CD4-positive, alpha-beta T cell treated with Interferon alpha-2 for 1 hour (primary cell): ENCODE data around the gene SYT17.

Experiments used
- DNase-seq, 2 donors: peaks; one replicate each; pipeline ENCODE4 v3.0.0-alpha.2; 2020 to 2022

Gene SYT17

GRCh38 chr16:19139436-19140091 is 28.5 kb upstream of the SYT17 start:
- DNase-seq: no peak

GRCh38 chr16:19140396-19140795 is 27.6 kb upstream of the SYT17 start:
- DNase-seq: no peak

- DNase-seq: no peak
Measured at GRCh38 chr16:19142939-19143598, 25.0 kb upstream of the SYT17 start.

DNA sequence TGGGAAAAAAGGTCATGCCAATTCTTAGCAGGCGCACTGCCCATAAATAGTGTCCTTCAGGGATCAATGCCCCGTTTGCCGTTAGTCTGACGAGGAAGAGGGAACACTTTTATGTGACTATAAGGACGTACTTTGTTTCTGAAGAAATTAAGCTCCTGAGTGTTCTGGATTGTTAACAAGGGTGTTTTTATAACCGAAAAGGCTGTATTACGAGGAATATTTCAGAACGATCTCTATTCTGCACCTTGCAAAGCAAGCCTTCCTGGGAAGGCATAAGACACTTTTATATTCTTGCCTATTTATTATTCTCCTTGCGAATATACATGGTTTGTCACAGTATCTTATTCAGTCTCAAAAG is 24.5 kb upstream of the SYT17 start:
- DNase-seq: no peak

- no peak for DNase-seq
Measured at GRCh38 chr16:19145010-19145409, 23.0 kb upstream of the SYT17 start.

DNA sequence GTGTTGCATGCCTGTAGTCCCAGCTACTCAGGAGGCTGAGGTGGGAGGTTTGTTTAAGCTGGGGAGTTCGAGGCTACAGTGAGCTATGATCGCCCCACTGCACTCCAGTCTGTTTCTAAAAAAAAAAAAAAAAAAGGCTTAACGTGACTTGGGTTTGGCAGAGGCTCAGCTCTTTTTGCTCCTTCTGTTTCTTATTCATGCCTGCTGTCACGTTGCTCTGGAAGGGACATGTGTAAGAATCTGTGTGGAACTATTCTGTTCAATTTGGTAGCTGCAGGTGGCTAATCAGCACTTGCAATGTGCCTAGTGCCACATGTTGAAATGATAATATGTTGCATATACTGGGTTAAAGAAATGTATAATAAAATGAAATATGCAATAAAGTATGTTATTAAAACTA is 20.9 kb upstream of the SYT17 start:
- no peak for DNase-seq

DNA sequence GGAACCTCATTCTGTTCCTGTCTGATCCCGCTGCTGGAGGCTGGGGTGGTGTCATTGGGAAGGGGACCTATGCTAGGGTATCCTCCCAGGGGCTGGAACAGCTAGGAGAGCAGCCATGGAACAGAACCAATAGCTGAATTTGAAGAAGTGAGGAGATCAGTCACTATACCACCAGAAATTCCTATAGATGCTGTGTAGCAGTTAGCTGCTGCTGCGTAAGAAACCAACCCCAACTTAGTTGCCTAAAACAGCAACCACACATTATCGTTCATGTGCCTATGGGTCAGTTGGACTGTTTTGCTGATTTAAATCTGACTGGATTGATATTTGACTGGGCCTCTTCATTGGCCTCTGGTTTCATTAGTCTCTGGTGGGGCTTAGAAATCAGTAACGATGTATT is 20.4 kb upstream of the SYT17 start:
- DNase-seq: no peak

GRCh38 chr16:19148189-19148588 is 19.9 kb upstream of the SYT17 start:
- no peak for DNase-seq

DNA sequence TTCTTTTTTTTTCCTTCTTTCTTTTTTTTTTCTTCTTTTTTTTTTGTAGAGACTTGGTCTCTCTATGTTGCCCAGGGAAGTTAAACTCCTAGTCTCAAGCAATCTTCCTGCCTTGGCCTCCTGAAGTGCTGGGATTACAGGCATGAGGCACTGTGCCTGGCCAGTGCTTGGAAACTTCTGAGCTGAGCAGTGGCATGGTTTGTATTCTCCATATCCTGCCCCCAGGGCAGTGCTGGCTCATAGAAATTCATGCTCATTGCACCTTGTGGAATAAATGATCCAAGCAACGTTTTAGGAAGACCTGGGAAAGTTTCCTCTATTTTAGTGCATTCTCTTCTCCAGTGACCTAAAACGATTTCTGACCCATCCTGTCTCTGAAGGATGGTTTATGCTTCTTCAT is 16.7 kb upstream of the SYT17 start:
- no peak for DNase-seq

- DNase-seq: no peak
Measured at GRCh38 chr16:19152042-19152441, 16.0 kb upstream of the SYT17 start.

- peak in 1 of 2 donors; percentile 3 for DNase-seq
Measured at GRCh38 chr16:19153876-19154275, 14.2 kb upstream of the SYT17 start.

DNA sequence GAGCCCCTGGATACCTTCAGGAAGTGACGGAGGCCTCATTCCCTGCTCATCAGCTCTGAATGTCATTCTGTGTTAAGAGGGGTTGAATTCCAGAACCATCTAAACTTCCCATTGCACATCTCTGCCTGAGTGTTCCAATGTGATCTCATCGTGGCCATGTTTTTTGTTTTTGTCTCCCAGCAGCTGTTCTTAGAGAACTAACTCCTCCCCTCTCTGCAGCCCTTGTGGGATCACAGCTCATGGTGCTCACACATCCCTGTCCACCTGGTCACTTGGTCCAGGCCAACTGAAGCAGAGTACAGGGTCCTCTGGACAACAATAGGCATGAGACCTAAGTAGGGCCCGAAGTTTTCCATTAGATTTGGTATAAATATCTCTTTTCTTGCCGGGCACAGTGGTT is 6.0 kb upstream of the SYT17 start:
- DNase-seq: no peak

GRCh38 chr16:19163215-19163614 is 4.8 kb upstream of the SYT17 start:
- DNase-seq: no peak

GRCh38 chr16:19164285-19164684 is 3.8 kb upstream of the SYT17 start:
- DNase-seq: no peak

DNA sequence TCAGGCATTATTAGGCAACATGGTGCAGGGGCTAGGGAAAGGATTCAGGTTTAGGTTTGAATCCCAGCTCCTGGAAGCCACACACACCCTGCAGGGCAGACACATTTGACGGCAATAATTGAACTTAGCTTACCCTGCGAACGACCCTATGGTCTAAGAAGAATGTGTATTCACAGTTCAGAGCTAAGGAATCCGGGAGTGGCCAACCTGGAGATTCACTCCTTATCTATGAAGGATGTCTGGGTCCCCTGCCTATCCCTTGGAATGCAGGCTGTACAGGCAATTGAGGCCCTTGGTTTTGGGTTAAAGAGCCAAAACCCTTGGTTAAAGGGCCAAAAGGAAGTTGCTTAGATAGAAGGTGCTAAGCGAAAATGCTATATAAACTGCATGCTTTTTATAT is 2.9 kb upstream of the SYT17 start:
- DNase-seq: no peak

- no peak for DNase-seq
Measured at GRCh38 chr16:19166500-19166899, 1.5 kb upstream of the SYT17 start.

DNA sequence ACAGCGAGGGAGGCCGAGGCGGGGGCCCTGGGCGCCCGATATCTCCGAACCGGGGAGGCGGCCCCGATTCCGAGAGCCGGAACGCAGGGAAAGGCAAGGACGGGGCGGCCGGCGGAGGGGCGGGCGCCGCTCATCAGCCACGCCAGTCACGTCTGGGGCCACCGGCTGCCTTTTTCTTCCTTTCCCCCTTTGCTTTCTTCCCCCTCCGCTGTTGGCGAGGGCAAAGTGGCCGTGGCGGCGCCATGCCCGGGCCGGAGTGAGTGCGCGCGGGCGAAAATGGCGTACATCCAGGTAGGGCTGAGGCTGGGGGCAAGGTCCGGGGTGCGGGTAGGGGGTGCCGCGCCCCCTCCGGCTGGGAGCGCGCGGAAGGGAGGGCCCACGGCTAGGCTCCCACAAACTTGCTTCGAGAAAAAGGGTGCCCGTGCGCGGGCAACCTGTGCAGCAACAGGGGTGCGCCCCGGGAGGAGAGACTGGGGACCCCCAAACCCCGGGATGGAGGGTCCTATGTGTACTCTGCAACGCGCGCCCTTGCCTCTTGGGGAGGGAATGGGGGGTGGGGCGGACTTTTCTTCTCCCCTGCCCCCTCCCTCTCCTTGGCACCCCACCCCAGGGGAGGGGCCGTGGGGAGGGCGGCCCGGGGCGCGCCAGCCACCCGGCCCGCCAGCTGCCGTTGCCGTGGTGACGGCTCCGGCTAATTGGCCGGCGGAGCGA is 486 bp downstream of the SYT17 start:
- no peak for DNase-seq

GRCh38 chr16:19169082-19169639 is 1.1 kb downstream of the SYT17 start:
- no peak for DNase-seq

- no peak for DNase-seq
Measured at GRCh38 chr16:19170043-19170655, 2.1 kb downstream of the SYT17 start.

- no peak for DNase-seq
Measured at GRCh38 chr16:19172098-19172780, 4.2 kb downstream of the SYT17 start.

DNA sequence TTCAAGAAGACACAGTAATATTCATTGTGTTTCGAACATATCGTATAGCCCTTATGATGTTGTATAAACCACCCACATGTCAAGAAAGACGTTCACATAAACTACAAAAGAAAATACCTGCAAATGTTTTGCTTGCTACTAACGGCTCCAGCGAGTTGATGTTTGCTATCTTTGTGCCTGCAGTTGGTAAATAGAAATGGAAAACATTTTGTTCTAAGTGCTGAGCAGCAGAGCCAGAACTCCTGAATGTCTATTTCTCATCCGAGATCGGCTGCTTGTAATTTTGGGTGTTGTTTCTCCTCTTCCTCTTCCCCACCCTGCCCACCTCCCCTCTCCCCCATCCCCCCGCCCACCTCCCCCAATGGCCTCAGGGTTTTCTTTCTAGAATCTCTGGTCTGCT is 5.0 kb downstream of the SYT17 start:
- no peak for DNase-seq

- DNase-seq: no peak
Measured at GRCh38 chr16:19173649-19174383, 5.8 kb downstream of the SYT17 start.
